ENCODE data around the gene DAAM1. TPM values are rescaled to one million over a fixed set of nuclear protein-coding genes. Genes with fewer than 3 reads are reported as not detected.
A peak's percentile ranks its signal among the peaks of the same experiment; 100 is the strongest.

The DAAM1 gene
- total and polyA plus RNA-seq, 12 donors: 22.8 to 102 (median 75.2) TPM

DNA sequence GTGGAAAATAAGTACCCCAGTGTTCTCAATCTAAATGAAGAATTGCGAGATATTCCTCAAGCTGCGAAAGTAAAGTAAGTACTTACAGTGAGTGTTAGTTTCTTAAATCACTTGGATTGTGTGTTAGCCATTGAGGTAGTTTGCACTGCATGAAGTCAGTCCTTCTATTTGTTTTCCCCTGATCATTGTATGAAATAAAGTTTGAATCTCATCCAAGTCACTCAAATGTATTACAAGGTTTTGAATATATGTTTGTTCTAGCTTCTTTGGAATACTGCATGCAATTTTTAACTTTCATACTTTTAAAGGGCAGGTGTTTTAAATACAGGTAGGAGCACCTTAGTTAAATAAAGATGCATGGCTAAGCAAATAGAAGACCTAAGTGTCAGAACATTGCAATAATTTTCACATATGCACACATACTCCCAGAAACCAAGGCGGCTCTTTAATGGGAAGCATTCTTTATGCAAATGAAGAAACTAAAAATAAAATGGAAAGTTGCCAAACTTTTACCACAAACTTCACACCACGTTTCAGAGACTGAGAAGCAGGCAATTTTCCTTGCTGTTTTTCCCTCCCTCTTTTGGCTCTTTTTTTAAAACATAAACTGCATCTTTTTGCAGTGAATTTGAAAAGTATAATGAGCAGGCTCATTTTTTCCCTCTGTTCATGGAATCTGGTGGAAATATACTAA is 171.1 kb downstream of the DAAM1 start:
- Histone ChIP-seq H3K36me3 (peaks cover 0 to 59% (median 24%) of the 10 kb centered on the region in 9 donors), H3K9me3 (no peaks in the 10 kb centered on the region), H3K27me3 (no peaks in the 10 kb centered on the region), H3K4me1 (peaks cover 13 to 87% (median 72%) of the 10 kb centered on the region in 9 donors), H3K4me3 (peak overlapping the region in 6 of 10 donors; percentile 8 to 38 (median 14)), H3K27ac (peak overlapping the region; percentile 14 to 91 (median 86))
- ATAC-seq (no peak), DNase-seq (no peak)
- WGBS, 2 donors: 42 to 49% methylated on average over 4 of the region's 4 CpGs
- intact Hi-C loops (cut with DNase I): loop anchor here in 4 of 10 donors (2.0 to 5.0 kb wide), 4 partner anchors 17 to 172 kb away; partner anchors contain the start of gene DAAM1 (in 1 of the 4)
- TF ChIP-seq, protein P1, sequence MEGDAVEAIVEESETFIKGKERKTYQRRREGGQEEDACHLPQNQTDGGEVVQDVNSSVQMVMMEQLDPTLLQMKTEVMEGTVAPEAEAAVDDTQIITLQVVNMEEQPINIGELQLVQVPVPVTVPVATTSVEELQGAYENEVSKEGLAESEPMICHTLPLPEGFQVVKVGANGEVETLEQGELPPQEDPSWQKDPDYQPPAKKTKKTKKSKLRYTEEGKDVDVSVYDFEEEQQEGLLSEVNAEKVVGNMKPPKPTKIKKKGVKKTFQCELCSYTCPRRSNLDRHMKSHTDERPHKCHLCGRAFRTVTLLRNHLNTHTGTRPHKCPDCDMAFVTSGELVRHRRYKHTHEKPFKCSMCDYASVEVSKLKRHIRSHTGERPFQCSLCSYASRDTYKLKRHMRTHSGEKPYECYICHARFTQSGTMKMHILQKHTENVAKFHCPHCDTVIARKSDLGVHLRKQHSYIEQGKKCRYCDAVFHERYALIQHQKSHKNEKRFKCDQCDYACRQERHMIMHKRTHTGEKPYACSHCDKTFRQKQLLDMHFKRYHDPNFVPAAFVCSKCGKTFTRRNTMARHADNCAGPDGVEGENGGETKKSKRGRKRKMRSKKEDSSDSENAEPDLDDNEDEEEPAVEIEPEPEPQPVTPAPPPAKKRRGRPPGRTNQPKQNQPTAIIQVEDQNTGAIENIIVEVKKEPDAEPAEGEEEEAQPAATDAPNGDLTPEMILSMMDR (IDR thresholded peaks at IDR 0.05): no peak

DNA sequence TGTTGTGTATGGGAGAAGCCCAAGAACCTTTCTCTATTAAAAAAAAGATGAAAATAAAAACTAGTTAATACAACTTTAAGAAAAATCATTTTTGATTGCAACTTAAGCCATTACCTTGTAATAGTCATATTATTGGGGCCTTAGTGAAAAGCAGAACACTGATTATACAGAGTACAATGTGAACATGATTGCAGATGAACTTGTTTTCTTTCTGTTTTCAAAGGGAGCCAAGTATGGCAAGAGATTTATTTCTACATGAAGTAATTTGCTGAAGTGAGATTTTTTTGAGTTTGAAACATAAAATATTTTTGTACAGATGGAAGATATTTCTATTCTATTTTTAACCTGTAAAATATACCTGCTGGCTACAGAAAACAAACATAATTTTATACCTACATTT is 171.8 kb downstream of the DAAM1 start:
- Histone ChIP-seq H3K36me3 (peaks cover 0 to 59% (median 21%) of the 10 kb centered on the region in 9 donors), H3K27ac (peak overlapping the region; percentile 21 to 91 (median 86)), H3K27me3 (no peaks in the 10 kb centered on the region), H3K4me3 (peak overlapping the region in 7 of 10 donors; percentile 2 to 38 (median 13)), H3K9me3 (no peaks in the 10 kb centered on the region), H3K4me1 (peaks cover 13 to 85% (median 71%) of the 10 kb centered on the region in 9 donors)
- ATAC-seq: no peak
- TF ChIP-seq, protein P1 (IDR thresholded peaks at IDR 0.05): no peak
- intact Hi-C loops (cut with DNase I): loop anchor here in 2 of 10 donors (5.0 kb wide), 2 partner anchors 67 to 173 kb away; partner anchors contain the start of gene DAAM1 (in 1 of the 2)
- no peak for DNase-seq

DNA sequence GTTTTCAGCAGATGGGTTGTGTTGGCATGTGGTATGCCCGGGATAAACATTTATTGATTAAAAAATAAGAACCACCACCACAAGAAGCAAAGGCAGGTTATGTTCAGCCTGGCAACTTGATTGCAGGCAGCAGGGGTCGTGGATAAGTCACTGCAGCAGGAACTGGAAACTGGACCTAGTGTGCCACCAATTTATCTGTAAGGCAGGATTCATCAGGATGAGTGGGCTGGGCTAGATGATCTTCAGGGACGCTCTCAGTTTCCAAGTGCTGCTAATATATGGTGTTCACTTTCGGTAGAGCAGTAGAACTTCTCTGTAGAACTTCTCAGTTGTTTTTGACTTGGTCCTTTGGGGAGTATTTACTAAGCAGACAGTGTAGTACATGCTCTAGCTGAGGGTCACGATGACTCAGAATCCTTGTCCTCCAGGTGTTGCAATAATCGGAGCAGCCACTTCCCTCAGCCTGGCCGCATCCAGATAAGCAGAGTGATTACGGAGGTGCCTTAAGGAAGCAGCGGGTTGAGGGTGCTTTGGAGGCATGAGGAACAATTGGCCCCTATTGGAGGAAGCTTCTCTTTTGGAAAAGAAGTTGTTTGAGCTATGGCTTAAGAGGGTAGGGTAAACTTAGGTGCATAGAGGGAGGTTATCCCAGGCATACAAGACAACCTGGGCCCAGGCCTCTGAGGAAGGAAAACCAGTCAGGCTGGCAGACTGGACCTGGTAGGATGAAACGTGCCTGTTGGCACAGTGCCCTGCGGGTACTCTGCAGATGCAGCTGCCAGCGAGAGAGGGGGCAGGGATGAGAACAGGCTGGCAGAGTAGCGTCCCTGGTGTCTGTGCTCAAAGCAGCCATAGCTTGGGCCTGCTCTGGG is 172.7 kb downstream of the DAAM1 start:
- 38 to 56% methylated on average over 13 of the region's 13 CpGs for WGBS, 2 donors
- peaks cover 0 to 59% (median 19%) of the 10 kb centered on the region in 9 donors for H3K36me3 ChIP-seq
- TF ChIP-seq, protein P1 (IDR thresholded peaks at IDR 0.05): peak in 3 of 9 donors; percentile 27 to 31 (median 28)
- DNase-seq (peak; percentile 74 to 81), ATAC-seq (peak; percentile 41 to 80 (median 72))
- intact Hi-C loops (cut with DNase I): loop anchor here in 2 of 10 donors (1.0 to 5.0 kb wide), 3 partner anchors 21 to 174 kb away; partner anchors contain the start of gene DAAM1 (in 1 of the 2)
- H3K4me3 ChIP-seq: peak overlapping the region in 5 of 10 donors; percentile 0 to 38 (median 14)
- no peaks in the 10 kb centered on the region for H3K9me3 ChIP-seq
- H3K4me1 ChIP-seq: peaks cover 13 to 87% (median 71%) of the 10 kb centered on the region in 9 donors
- H3K27me3 ChIP-seq: no peaks in the 10 kb centered on the region
- H3K27ac ChIP-seq: peak overlapping the region; percentile 21 to 91 (median 86)

DNA sequence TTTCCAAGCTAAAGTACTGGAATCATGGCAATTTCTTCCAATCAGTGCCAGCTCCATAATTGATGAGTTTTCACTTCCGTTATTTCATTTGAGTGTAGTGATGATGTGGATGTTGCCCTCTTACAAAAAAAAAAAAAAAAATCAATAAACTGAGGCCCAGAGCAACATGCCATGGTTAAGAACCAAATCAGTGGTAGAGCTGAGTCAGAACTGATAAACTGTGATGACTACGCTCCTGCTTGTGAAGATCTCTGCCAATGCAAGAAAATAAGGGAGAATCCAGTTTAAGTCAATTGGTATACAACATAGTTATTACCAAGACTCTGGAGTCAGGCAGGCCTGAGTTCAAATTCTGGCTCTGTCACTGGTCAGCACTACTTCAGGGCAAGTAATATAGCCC is 174.0 kb downstream of the DAAM1 start:
- Histone ChIP-seq H3K27ac (peak overlapping the region in 9 of 10 donors; percentile 15 to 91 (median 88)), H3K9me3 (no peaks in the 10 kb centered on the region), H3K4me1 (peaks cover 13 to 81% (median 68%) of the 10 kb centered on the region in 9 donors), H3K4me3 (no peak overlapping the region), H3K36me3 (peaks cover 0 to 57% (median 9%) of the 10 kb centered on the region in 9 donors), H3K27me3 (no peaks in the 10 kb centered on the region)
- ATAC-seq (no peak), DNase-seq (no peak)
- intact Hi-C loops (cut with DNase I): loop anchor here in 2 of 10 donors (5.0 kb wide), 2 partner anchors 65 to 175 kb away; partner anchors contain the start of gene DAAM1 (in 1 of the 2)
- TF ChIP-seq, protein P1 (IDR thresholded peaks at IDR 0.05): no peak
- WGBS, 2 donors: 75 to 81% methylated on average over 2 of the region's 2 CpGs
